NCI-H146 treated with DMSO at 0.1 percent for 48 hours (cell line): ENCODE measurements around the gene FAM131A.
"Not testable (repeated sequence)": the region's sequence is repeated elsewhere in the genome, so short reads cannot be mapped to it uniquely, and the experiment has no call there.

ENCODE experiments used
- DNase-seq: peaks from one replicate; lab custom pipeline; 2025; ENCODE audit not compliant: unreplicated experiment; lab: John Stamatoyannopoulos, UW

FAM131A gene

DNA sequence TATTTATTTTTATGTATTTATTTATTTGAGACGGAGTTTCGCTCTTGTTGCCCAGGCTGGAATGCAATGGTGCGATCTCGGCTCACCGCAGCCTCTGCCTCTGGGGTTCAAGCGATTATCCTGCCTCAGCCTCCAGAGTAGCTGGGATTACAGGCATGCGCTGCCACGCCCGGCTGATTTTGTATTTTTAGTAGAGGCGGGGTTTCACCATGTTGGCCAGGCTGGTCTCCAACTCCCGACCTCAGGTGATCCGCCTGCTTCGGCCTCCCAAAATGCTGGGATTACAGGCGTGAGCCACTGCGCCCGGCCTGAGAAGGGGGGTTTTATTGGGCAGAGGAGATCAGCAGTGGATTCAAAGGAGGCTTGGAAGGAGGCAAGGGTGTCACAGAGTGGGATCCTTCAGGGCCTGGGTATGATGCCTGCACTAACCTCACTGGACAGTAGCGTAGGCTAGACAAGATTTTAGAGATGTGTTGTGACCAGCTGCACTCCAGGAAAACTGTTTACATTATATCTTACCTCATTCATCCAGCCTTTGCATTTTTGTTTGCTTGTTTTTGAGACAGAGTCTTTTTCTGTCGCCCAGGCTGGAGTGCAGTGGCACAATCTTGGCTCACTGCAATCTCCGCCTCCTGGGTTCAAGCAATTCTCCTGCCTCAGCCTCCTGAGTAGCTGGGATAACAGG, 2.2 kb downstream of the FAM131A start:
- DNase-seq: not testable (repeated sequence)

DNA sequence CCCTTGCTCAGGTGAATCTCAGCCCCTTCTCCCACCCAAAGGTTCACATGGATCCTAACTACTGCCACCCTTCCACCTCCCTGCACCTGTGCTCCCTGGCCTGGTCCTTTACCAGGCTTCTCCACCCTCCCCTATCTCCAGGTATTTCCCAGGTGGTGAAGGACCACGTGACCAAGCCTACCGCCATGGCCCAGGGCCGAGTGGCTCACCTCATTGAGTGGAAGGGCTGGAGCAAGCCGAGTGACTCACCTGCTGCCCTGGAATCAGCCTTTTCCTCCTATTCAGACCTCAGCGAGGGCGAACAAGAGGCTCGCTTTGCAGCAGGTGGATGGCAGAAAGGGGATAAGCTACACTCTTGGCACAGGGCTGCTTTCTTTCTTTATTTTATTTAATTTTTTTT, 4.5 kb downstream of the FAM131A start:
- DNase-seq: no peak

DNA sequence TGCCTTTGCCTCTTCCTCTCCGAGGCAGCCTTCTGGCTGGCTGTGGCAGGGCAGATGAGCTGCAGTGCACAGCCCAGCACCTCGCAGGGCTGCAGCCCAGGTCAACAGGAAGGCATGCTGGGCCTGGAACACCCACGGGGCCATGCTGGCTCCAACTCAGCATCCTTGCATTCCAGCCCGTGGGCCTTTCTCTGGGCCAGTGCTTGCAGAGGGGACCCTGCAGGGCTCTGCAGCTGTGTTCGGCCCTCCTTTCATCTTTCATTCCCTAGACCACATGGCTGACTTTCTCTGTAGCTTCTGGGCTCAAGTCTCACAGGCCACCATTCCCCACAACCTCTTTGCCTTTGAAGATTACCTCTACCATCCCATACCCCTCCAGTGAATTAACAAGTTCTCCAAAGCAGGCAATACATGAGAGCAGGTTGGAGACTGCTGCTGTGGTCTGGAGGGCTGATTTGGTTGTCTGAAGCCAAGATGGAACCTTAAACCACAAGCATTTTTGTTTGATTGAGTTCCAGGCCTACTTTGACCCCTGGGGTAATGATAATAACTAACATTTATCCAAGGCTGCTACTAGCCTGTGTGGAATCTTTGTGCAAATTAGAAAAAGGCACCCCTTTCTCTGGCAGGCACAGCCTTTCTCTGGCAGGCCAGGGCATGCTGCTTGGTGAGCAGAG, 5.9 kb downstream of the FAM131A start:
- DNase-seq: no peak

DNA sequence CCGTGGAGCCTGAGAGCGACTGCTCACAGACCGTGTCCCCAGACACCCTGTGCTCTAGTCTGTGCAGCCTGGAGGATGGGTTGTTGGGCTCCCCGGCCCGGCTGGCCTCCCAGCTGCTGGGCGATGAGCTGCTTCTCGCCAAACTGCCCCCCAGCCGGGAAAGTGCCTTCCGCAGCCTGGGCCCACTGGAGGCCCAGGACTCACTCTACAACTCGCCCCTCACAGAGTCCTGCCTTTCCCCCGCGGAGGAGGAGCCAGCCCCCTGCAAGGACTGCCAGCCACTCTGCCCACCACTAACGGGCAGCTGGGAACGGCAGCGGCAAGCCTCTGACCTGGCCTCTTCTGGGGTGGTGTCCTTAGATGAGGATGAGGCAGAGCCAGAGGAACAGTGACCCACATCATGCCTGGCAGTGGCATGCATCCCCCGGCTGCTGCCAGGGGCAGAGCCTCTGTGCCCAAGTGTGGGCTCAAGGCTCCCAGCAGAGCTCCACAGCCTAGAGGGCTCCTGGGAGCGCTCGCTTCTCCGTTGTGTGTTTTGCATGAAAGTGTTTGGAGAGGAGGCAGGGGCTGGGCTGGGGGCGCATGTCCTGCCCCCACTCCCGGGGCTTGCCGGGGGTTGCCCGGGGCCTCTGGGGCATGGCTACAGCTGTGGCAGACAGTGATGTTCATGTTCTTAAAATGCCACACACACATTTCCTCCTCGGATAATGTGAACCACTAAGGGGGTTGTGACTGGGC, 7.3 kb downstream of the FAM131A start:
- DNase-seq: no peak

DNA sequence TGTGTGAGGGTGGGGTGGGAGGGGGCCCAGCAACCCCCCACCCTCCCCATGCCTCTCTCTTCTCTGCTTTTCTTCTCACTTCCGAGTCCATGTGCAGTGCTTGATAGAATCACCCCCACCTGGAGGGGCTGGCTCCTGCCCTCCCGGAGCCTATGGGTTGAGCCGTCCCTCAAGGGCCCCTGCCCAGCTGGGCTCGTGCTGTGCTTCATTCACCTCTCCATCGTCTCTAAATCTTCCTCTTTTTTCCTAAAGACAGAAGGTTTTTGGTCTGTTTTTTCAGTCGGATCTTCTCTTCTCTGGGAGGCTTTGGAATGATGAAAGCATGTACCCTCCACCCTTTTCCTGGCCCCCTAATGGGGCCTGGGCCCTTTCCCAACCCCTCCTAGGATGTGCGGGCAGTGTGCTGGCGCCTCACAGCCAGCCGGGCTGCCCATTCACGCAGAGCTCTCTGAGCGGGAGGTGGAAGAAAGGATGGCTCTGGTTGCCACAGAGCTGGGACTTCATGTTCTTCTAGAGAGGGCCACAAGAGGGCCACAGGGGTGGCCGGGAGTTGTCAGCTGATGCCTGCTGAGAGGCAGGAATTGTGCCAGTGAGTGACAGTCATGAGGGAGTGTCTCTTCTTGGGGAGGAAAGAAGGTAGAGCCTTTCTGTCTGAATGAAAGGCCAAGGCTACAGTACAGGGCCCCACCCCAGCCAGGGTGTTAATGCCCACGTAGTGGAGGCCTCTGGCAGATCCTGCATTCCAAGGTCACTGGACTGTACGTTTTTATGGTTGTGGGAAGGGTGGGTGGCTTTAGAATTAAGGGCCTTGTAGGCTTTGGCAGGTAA, 8.1 kb downstream of the FAM131A start:
- DNase-seq: peak; percentile 54

DNA sequence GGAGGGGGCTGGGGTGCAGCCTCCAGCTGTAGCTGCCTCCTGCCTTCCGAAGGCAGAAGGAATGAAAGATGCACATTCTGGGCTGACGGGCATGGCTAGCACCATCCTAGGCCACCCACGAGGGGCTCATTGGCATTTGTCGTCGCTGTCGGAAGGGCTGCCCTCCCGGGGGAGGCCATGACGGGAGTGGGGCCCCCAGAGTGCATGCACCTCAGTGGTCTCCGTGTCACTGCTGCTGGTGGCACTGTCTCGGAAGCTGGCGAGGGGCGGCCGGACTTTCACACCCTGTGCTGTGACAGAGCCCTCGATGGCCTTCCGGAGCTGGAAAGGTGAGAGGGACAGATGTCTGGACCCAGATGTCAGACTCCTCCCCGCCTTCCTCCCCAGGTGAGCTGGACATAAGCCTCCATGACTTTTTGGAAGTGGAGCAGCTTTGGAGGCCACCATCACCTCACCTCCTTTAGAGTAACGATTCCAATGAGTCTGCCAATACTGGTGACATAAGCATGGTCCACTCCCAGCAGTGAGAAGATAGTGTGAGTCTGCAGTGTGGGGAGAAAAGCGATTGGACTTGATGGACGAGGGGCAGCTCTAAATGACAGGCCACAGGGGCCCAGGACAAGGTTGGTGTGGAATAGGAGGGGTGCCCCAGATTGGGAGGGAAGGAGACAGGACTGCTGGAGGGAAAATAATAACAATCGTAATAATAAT, 9.2 kb downstream of the FAM131A start:
- DNase-seq: no peak

DNA sequence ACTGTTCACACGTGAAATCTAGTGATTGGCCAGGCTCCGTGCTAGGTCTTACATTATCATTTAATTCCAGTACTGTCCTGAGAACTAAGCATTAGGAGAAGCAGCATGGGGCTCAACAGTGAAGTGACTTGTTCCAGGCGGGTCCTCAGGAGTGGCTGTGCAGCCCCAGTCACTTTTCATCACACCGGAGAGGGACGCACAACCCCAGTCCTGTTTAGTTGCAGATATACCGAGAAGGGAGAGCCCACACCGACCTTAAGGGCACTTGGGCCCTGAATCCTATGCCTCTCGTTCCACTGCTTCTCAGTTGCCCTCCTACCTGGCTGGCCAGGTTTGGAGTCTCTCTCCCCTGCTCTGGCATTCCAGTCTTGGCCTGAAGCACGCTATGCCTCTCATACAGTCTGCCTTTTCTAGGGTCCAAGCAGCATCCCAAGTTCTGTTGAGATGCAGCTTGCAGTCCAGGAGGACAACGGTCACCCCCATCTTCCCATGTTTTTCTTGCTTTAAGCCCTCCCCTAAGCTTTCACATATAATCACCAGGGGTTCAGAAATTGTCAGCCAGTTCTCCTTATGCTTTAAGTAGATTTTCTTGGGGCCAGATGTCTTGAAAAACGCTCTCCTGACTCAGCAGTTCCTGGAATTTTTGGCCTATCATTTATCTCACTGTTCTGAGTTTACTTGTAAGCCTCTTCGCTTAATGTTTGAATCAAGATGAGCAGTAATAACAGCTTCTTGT, 10.1 kb downstream of the FAM131A start:
- no peak for DNase-seq

DNA sequence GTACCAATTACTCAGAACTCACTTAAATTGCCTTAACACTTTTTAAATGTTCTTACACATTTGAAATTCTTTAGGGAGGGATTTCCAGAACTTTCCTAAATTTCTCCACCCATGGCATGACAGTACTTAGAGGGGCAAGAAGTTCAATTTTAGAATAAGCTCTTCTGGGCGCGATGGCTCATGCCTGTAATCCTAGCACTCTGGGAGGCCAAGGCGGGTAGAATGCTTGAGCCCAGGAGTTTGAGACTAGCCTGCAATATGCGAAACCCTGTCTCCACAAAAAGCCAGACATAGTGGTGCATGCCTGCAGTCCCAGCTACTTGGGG, 10.6 kb downstream of the FAM131A start:
- no peak for DNase-seq

DNA sequence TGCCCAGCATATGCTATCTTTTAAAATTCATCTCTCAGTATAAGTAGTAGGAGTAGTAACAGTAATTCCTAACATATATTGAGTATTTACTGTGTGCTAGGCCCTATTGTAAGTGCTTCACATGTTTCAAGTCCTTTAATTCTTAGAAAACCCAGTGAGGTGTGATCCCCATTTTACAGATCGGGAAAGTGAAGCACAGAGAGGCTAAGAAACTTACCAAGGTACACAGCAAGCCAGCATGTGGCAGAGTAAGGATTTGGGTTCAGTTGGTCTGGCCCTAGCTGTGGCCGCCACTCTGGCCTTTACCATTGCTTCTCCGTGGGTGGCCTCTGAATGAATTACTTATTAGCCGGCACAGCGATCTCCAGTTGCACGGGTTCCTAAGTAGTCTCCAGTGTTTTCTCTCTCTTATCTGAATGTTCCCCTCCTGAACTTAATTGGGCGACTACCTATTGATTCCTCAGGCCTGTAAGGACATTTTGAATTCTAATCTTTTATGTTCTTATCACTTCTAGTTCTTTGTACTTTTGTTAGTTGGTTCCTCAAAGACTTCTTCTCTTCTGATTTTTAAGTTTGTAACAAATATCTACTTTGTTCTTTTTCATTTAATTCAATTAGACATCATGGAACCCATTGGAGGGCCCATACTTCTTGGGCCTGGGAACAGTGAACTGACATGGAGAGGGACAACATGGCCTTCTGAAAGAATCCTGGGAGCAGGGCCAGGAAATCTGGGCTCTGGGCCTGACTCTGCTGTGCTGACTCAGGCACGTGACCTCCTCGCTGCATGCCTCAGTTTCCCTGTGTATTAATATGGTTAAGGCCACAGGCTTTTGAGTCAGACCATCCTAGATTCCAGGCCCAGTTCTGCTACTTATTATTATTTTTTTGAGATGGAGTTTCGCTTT, 12.4 kb downstream of the FAM131A start:
- DNase-seq: no peak

DNA sequence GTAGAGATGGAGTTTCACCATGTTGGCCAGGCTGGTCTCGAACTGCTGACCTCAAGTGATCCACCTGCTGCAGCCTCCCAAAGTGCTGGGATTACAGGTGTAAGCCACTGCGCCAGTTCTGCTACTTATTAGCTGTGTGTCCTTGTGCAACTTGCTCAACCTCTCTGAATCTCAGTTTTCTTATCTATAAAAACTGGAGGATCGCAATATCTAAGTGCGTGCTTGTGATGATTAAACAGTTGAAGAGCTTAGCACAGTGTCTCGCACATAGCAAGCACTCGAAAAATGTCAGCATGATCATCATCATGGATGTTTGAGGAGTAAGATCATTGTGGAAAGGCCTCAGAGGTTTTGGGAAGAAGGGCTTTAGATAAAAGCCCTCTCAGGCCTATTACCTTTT, 13.2 kb downstream of the FAM131A start:
- DNase-seq: no peak

DNA sequence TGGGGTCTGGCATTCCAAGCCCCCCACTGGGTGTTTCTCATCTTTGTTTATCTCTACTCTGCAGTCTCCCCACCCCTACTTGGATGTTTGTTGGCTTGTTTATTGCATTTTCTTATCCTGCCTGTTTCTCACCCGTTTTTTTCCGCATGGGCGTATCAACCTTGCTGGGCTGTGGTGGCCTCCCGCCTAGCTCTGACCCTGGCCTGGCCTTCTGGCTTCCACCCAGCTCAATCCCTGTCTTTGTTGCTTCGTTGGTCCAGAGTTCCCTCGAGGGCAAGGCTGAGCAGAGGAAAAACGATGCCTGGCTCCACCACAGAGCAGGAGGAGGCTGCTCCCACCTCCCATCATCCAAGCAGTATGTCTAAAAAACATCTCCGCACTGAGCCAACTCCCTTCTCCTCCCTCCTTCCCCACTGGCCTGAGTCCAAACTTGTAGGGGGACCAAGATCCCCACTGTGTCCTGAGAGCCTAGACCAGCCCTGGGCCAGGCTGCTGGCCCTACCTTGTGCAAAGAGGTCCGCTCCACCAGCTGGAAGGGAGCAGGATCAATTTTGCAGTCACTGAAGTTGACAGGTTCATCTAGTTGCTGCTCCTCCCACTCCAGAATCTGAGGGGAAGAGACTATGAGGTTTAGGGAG, 14.2 kb downstream of the FAM131A start:
- DNase-seq: no peak

DNA sequence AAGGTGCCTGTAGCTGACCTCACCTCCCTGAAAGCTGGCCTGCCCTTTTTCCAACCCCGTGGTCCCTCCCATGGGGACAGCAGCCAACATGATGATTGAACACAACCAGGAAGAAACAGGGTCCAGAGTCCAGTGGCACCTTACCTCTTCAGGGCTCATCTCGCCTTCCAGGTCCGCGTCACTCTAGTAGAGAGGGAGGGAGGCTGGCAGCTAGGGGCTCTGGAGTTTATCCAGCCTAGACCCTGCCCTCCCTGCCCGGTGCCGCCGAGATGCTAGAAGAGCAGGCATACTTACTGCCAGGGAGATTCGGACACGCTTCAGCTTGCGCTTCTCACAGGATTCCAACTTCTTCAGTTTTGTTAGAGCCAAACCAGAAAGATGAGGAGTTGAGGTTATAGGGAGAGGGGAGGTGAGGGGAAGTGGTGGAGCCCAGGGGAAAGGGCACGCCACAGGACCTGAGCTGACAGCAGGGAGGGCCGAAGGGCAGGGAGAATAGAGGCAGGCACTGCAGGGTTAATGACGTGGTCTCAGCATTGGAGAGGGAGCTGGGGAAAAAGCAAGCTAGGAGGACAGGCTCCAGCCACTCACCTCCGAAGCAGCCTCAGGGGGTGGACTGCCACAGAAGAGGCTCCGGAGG, 14.9 kb downstream of the FAM131A start:
- DNase-seq: no peak

DNA sequence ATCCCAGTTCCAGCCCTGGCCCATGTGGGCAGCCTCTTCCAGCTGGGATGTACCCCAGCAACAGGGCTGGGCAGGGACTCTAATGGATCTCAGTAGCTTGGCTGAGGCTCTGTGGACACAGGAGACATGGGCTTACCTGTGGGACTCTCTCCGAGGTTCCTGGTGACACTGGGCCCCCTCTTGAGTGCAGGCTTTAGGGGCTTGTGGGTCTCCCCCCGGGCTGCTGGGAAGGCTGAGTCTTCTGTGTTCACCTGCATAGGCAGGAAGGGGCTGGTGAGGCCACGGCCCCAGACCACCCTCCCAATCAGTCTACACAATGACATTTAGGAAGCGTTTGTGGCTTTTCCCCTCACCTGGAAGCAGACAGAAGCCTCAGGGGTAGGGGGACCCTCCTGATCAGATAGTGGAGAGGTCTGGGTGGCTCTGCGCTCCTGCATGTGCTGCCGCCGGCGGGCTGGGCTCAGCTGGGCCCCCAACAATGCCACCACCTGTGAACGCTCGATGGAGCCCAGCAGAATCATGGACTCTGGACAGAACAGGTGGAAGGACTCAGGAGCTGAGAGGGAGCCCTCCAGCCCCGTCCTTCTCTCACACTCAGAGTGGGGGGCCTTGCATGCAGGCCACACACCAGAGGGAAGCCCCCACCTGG, 15.6 kb downstream of the FAM131A start:
- no peak for DNase-seq

DNA sequence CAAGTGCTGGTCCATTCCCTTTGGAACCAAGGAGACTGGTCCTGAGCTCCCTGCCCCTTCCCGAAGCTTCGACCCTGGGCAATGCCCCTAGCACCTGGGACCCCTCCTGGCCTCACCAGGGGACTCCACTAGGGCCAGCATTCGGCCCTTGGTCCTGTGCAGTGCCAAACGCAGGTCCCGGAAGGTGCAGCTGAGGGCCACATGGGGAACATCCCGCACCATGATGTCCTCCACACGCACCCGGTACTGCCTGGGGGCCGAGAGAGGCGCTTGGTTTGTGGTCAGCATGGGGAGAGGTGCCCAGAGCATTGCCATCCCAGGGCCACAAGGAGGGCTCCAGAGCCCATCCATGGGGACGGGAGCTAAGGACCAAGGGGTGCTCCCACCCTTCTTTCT, 16.1 kb downstream of the FAM131A start:
- DNase-seq: no peak

DNA sequence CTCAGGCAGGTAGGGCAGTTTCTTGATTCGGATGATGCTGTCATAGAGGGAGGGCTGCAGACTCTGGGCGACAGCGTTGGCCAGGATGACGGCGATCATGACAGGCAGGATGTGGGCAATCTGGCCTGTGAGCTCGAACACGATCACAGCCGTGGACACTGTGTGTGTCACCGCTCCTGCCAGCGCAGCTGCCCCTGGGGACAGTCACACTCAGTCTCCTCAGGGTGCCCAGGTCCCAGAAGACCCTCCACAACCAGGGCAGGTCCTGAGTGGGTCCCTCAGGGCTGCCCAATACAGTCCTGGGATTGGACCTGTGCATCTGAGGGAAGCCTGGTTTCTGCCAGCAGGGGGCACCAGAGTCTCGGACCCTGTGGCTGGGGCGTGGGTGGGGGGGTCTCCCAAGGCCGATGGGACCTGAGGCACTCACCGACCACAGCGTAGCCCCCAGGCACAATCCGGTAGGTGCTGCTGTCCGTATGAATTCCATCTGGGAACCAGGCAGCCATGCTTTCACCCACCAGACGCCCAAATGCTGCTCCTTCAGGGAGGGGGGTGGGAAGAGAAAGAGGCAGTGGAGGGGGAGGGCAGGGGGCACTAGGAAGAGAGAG, 16.8 kb downstream of the FAM131A start:
- DNase-seq: no peak

DNA sequence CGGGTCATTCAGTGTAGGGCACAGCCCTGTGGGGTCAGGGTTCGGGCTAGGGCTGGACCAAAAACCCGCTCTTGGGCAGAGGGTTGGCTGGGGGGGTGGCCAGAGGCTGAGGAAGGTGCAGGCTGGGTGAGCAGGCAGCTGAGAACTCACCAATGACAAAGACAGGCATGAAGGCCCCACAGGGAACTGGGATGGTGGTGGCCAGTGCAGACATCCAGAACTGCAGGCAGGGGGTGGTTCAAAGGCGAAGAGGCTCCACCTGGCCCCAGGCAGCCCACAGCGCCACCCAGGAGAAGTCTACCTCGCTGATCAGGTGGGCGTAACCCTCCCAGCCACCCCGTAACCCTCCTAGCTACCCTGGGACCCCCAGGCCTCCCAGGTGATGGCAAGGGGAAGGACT, 17.4 kb downstream of the FAM131A start:
- DNase-seq: no peak
